B cell (primary cell): ENCODE measurements around the gene TCFL5. TPM values are rescaled to one million over a fixed set of nuclear protein-coding genes. Genes with fewer than 3 reads are reported as not detected.

Source experiments
- ATAC-seq: fragments of 200-7000 bp; cut with Tn5 transposase; one replicate; pipeline ENCODE4 v1.10.0; 2021; ENCODE audit warnings: low read depth, mild to moderate bottlenecking, moderate number of reproducible peaks, moderate library complexity
- CTCF ChIA-PET: fragments of 350-600 bp; sonication (Branson Sonifier 250); formaldehyde crosslinking; loops from one replicate; lab custom pipeline; 2021; ENCODE audit warnings: antibody characterized with exemption, inconsistent platforms; lab: Charles Lee
- POLR2A ChIA-PET: fragments of 350-600 bp; sonication (Branson Sonifier 250); formaldehyde crosslinking; loops from one replicate; lab custom pipeline; 2021; ENCODE audit warnings: antibody characterized with exemption; lab: Charles Lee
- DNase-seq: peaks from one replicate; pipeline ENCODE4 v3.0.0; 2013
- H2AFZ ChIP-seq: 2 replicates; pipeline ENCODE4 v1.6.1; 2012; ENCODE audit warnings: mild to moderate bottlenecking, low read depth, low read length; ENCODE audit not compliant: insufficient read depth, poor library complexity, severe bottlenecking
- H3K27ac ChIP-seq, 2 donors: 1 replicate in 1 of 2; 2 replicates in 1 of 2; pipeline ENCODE4 v1.5.1; 2012 to 2013; ENCODE audit warnings: low read length in 2 of 2, mild to moderate bottlenecking in 2 of 2, moderate library complexity in 1 of 2
- H3K27me3 ChIP-seq, 4 experiments: fragments of 200-600 bp in 1 of 4; sonication (generic) in 1 of 4; replicated peaks in 1 of 4; 1 replicate in 2 of 4; 2 replicates in 2 of 4; pipeline versions ENCODE4 v1.6.1 to v1.7.0; 2013 to 2016; ENCODE audit warnings: low read length in 3 of 4, mild to moderate bottlenecking in 2 of 4, mixed read lengths in 1 of 4, moderate library complexity in 1 of 4; ENCODE audit not compliant: insufficient read depth in 4 of 4, control insufficient read depth in 3 of 4; ENCODE audit errors: control extremely low read depth in 1 of 4
- H3K36me3 ChIP-seq, 2 experiments: replicated peaks in 1 of 2; 1 replicate in 1 of 2; 2 replicates in 1 of 2; pipeline versions ENCODE4 v1.6.1 to v1.7.1; 2013; ENCODE audit warnings: low read length in 1 of 2; ENCODE audit not compliant: insufficient read depth in 2 of 2, control insufficient read depth in 1 of 2; ENCODE audit errors: control extremely low read depth in 1 of 2, extremely low read depth in 1 of 2
- H3K4me1 ChIP-seq, 2 donors: fragments of 200-600 bp in 1 of 2; sonication (generic) in 1 of 2; 1 replicate in 1 of 2; 2 replicates in 1 of 2; pipeline versions ENCODE4 v1.5.1 to v1.6.1; 2013 to 2017; ENCODE audit warnings: low read length in 2 of 2; ENCODE audit not compliant: control insufficient read depth in 2 of 2, insufficient read depth in 2 of 2
- H3K4me2 ChIP-seq: replicated peaks from 2 replicates; pipeline ENCODE3; 2012; ENCODE audit warnings: mild to moderate bottlenecking, low read depth, low read length; ENCODE audit not compliant: poor library complexity, severe bottlenecking
- H3K4me3 ChIP-seq, 5 experiments: fragments of 200-600 bp in 1 of 5; sonication (generic) in 1 of 5; 1 replicate in 3 of 5; 2 replicates in 2 of 5; pipeline versions ENCODE4 v1.5.1 to v1.7.0; 2011 to 2016; ENCODE audit warnings: low read length in 4 of 5, mild to moderate bottlenecking in 4 of 5, low read depth in 2 of 5, control low read depth in 1 of 5, moderate library complexity in 1 of 5; ENCODE audit not compliant: insufficient read depth in 1 of 5; ENCODE audit errors: control extremely low read depth in 1 of 5, extremely low read depth in 1 of 5
- H3K79me2 ChIP-seq: fragments of 200-600 bp; sonication (generic); one replicate; pipeline ENCODE4 v1.6.0; 2016; ENCODE audit warnings: low read length; ENCODE audit not compliant: control insufficient read depth, insufficient read depth
- H3K9ac ChIP-seq: fragments of 200-600 bp; sonication (generic); 2 replicates; pipeline ENCODE4 v1.6.1; 2017; ENCODE audit warnings: mild to moderate bottlenecking, low read length, moderate library complexity
- H3K9me3 ChIP-seq, 3 donors: one replicate each; pipeline versions ENCODE4 v1.6.1 to v1.7.1; 2013; ENCODE audit warnings: low read length in 2 of 3; ENCODE audit not compliant: control insufficient read depth in 2 of 3, insufficient read depth in 1 of 3; ENCODE audit errors: control extremely low read depth in 1 of 3
- H4K20me1 ChIP-seq: 2 replicates; pipeline ENCODE4 v1.6.0; 2012; ENCODE audit warnings: mild to moderate bottlenecking, low read length; ENCODE audit not compliant: insufficient read depth, control insufficient read depth, poor library complexity, severe bottlenecking
- H3K27ac Mint-ChIP-seq: one replicate; pipeline ENCODE4 v1.8.0; 2021; ENCODE audit warnings: mixed read lengths
- H3K27me3 Mint-ChIP-seq: one replicate; pipeline ENCODE4 v1.8.0; 2021; ENCODE audit warnings: mixed read lengths
- H3K4me1 Mint-ChIP-seq: one replicate; pipeline ENCODE4 v1.8.0; 2021; ENCODE audit warnings: mixed read lengths
- H3K4me3 Mint-ChIP-seq: one replicate; pipeline ENCODE4 v1.8.0; 2021; ENCODE audit warnings: mixed read lengths
- H3K9me3 Mint-ChIP-seq: one replicate; pipeline ENCODE4 v1.8.0; 2022; ENCODE audit warnings: mixed read lengths; ENCODE audit not compliant: insufficient read depth
- EZH2 ChIP-seq: IDR thresholded peaks from 2 replicates; pipeline ENCODE4 v1.6.1; 2012; ENCODE audit warnings: borderline replicate concordance, low read depth, mild to moderate bottlenecking, moderate library complexity, low read length; ENCODE audit not compliant: insufficient read depth, poor library complexity, severe bottlenecking
- WGBS: methylation state at CpG from one replicate; pipeline ENCODE4 v1.1.5; 2013; ENCODE audit warnings: missing lambda C conversion rate; ENCODE audit not compliant: insufficient coverage; 5-methylcytosine and 5-hydroxymethylcytosine counted together
- intact Hi-C: fragments of 100-400 bp; cut with micrococcal nuclease; formaldehyde crosslinking; loops from one replicate; pipeline ENCODE4 v1.10.0; 2022
- polyA plus RNA-seq: library from polyadenylated mRNA; depleted of rRNA; stranded (reverse); fragments of >200 nt; gene quantifications from 2 replicates; pipeline ENCODE4 v1.2.3, GENCODE V29; 2012
- total RNA-seq, 2 donors: library from RNA; stranded (reverse); fragments of 120-200 nt in 1 of 2; gene quantifications; 1 replicate in 1 of 2; 2 replicates in 1 of 2; pipeline versions ENCODE4 v1.2.3 to v1.2.4, GENCODE V29; 2013 to 2022
- TF ChIP-seq, protein P1 (sequence below): fragments of 200-600 bp; IDR thresholded peaks from one replicate; pipeline ENCODE4 v1.8.0; 2022; ENCODE audit warnings: antibody characterized with exemption, mild to moderate bottlenecking

The TCFL5 gene
- total and polyA plus RNA-seq, 2 donors (not counting 1 experiment from before 2014, with no cell fraction given) = 2.0 to 16.2 TPM

DNA sequence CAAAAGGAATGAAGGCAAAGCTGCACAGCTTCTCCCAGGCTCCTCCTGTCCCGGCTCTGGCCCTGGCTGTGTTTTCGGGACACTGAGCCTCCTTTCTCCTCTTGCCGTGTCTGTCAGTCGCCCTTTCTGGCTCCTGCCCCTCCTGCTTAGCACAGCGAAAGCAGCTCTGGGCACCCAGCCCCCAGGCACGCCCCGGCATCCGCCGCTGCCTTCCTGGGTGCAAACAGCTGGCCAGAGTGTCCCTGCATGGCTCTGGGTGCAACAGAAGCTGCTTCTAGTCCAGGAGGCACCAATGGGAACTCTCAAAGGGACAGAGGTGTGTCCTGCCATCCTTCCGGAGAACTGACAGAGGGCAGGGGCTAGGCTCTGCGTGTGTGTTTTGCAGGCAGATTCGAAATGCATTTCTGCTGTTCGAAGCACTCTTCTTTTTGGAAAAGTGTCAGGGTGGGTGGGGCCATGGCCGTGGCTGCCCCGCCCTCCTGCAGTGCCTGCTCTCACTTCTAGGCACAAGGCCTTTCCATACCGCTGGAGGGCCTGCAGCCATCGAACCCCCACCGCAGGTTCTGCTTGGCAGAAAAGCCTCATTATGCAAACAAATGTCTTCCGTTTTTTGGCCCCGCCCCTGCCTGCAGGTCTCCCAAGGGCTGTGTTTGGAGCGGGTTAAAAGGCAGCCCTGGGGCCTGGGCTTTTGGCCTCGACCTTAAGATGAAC is 29.3 kb downstream of the TCFL5 start:
- H2AFZ ChIP-seq = peak overlapping the region; percentile 44
- ATAC-seq = peak; percentile 91
- ChIA-PET CTCF (interaction anchor here (0.8 to 1.9 kb wide), 6 partner anchors 9 to 69 kb away, joined by 3 to 10 read pairs (median 4); no protein-coding TSS in a partner anchor), POLR2A (interaction anchor here (0.5 to 1.0 kb wide), 2 partner anchors 10 to 38 kb away, joined by 3 read pairs; no protein-coding TSS in a partner anchor)
- H4K20me1 ChIP-seq = no peaks in the 10 kb centered on the region
- H3K27me3 ChIP-seq = no peaks in the 10 kb centered on the region
- H3K4me3 ChIP-seq = peak overlapping the region; percentile 29 to 56 (median 43)
- TF ChIP-seq, protein P1, sequence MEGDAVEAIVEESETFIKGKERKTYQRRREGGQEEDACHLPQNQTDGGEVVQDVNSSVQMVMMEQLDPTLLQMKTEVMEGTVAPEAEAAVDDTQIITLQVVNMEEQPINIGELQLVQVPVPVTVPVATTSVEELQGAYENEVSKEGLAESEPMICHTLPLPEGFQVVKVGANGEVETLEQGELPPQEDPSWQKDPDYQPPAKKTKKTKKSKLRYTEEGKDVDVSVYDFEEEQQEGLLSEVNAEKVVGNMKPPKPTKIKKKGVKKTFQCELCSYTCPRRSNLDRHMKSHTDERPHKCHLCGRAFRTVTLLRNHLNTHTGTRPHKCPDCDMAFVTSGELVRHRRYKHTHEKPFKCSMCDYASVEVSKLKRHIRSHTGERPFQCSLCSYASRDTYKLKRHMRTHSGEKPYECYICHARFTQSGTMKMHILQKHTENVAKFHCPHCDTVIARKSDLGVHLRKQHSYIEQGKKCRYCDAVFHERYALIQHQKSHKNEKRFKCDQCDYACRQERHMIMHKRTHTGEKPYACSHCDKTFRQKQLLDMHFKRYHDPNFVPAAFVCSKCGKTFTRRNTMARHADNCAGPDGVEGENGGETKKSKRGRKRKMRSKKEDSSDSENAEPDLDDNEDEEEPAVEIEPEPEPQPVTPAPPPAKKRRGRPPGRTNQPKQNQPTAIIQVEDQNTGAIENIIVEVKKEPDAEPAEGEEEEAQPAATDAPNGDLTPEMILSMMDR = peak; percentile 11
- no peak for TF ChIP-seq EZH2
- Mint-ChIP-seq H3K27ac (peak overlapping the region; percentile 89), H3K9me3 (no peaks in the 10 kb centered on the region), H3K4me1 (peaks cover 27% of the 10 kb centered on the region), H3K27me3 (no peaks in the 10 kb centered on the region), H3K4me3 (peak overlapping the region; percentile 77)
- intact Hi-C loops = loop anchor here (2.0 kb wide), 1 partner anchor 38 kb away; no protein-coding TSS in a partner anchor
- peaks cover 27 to 33% of the 10 kb centered on the region in 2 donors for H3K4me1 ChIP-seq
- peak overlapping the region; percentile 11 for H3K9ac ChIP-seq
- no peaks in the 10 kb centered on the region for H3K9me3 ChIP-seq
- H3K4me2 ChIP-seq = peak overlapping the region; percentile 82
- no peaks in the 10 kb centered on the region for H3K79me2 ChIP-seq
- WGBS = 50% methylated on average over 21 of the region's 22 CpGs
- peaks cover 0 to 3% of the 10 kb centered on the region in 2 experiments for H3K36me3 ChIP-seq
- H3K27ac ChIP-seq = peak overlapping the region; percentile 38 to 59
- peak; percentile 89 for DNase-seq

DNA sequence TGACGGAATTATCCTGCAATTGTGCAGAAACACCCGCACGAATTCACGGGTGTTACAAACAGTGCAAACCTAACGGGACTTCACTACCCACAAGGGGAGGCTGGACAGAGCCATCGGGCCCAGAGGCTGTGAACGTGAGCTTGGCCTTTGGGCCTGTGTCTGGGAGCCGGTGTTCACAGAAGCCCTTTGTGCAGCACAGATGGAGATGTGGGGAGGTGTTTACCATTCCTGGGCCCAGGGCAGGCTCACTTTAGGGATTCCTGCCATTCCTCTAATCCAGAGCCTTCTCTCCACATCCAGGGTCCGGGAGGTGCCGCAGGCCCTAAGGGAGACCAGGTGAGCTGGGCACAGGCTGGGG is 29.8 kb downstream of the TCFL5 start:
- Mint-ChIP-seq H3K9me3 (no peaks in the 10 kb centered on the region), H3K27me3 (no peaks in the 10 kb centered on the region), H3K4me3 (peak overlapping the region; percentile 24), H3K27ac (peak overlapping the region; percentile 59), H3K4me1 (peaks cover 25% of the 10 kb centered on the region)
- Histone ChIP-seq H3K9me3 (no peaks in the 10 kb centered on the region), H3K36me3 (no peaks in the 10 kb centered on the region), H3K4me1 (peaks cover 22 to 28% of the 10 kb centered on the region in 2 donors), H2AFZ (no peak overlapping the region), H4K20me1 (no peaks in the 10 kb centered on the region), H3K9ac (peak overlapping the region; percentile 11), H3K27ac (no peak overlapping the region), H3K27me3 (no peaks in the 10 kb centered on the region), H3K79me2 (no peaks in the 10 kb centered on the region), H3K4me2 (peak overlapping the region; percentile 82), H3K4me3 (peak overlapping the region in 2 of 5 experiments; percentile 36 to 49)
- 96% methylated on average over 7 of the region's 10 CpGs for WGBS
- intact Hi-C loops = loop anchor here (2.0 kb wide), 1 partner anchor 37 kb away; no protein-coding TSS in a partner anchor
- peak; percentile 10 for DNase-seq
- no peak for TF ChIP-seq EZH2
- TF ChIP-seq, protein P1 = no peak
- no peak for ATAC-seq
- CTCF ChIA-PET = interaction anchor here (0.8 to 1.9 kb wide), 5 partner anchors 9 to 70 kb away, joined by 3 to 10 read pairs (median 4); no protein-coding TSS in a partner anchor
- POLR2A ChIA-PET = interaction anchor here (0.5 to 1.0 kb wide), 2 partner anchors 9 to 38 kb away, joined by 3 read pairs; no protein-coding TSS in a partner anchor
